ENCODE results near the gene CABLES1.
A peak's percentile ranks its signal among the peaks of the same experiment; 100 is the strongest.
"Not testable (repeated sequence)": the region's sequence is repeated elsewhere in the genome, so short reads cannot be mapped to it uniquely, and the experiment has no call there.

CABLES1 gene

GRCh38 chr18:23227726-23228070 is 92.4 kb downstream of the CABLES1 start:
- DNase-seq: no peak

- DNase-seq: no peak
Measured at GRCh38 chr18:23228102-23229061, 93.1 kb downstream of the CABLES1 start.

- no peak for DNase-seq
Measured at GRCh38 chr18:23229472-23229871, 94.2 kb downstream of the CABLES1 start.

GRCh38 chr18:23230686-23231085 is 95.4 kb downstream of the CABLES1 start:
- no peak for DNase-seq

GRCh38 chr18:23231340-23232021 is 96.2 kb downstream of the CABLES1 start:
- DNase-seq: peak; percentile 46

GRCh38 chr18:23232331-23232730 is 97.0 kb downstream of the CABLES1 start:
- DNase-seq: no peak

- DNase-seq: no peak
Measured at GRCh38 chr18:23234619-23235018, 99.3 kb downstream of the CABLES1 start.

- DNase-seq: no peak
Measured at GRCh38 chr18:23235336-23235735, 100.1 kb downstream of the CABLES1 start.

GRCh38 chr18:23235860-23236259 is 100.6 kb downstream of the CABLES1 start:
- no peak for DNase-seq

- no peak for DNase-seq
Measured at GRCh38 chr18:23236876-23237468, 101.7 kb downstream of the CABLES1 start.

GRCh38 chr18:23237524-23238151 is 102.4 kb downstream of the CABLES1 start:
- DNase-seq: peak; percentile 34

GRCh38 chr18:23238152-23238531 is 102.9 kb downstream of the CABLES1 start:
- no peak for DNase-seq

GRCh38 chr18:23238651-23239349 is 103.5 kb downstream of the CABLES1 start:
- no peak for DNase-seq

- DNase-seq: no peak
Measured at GRCh38 chr18:23239350-23239692, 104.0 kb downstream of the CABLES1 start.

GRCh38 chr18:23239885-23240608 is 104.8 kb downstream of the CABLES1 start:
- no peak for DNase-seq

- no peak for DNase-seq
Measured at GRCh38 chr18:23240609-23240930, 105.3 kb downstream of the CABLES1 start.

GRCh38 chr18:23241833-23242496 is 106.7 kb downstream of the CABLES1 start:
- not testable (repeated sequence) for DNase-seq

GRCh38 chr18:23243178-23243577 is 107.9 kb downstream of the CABLES1 start:
- no peak for DNase-seq

- DNase-seq: no peak
Measured at GRCh38 chr18:23243816-23244215, 108.5 kb downstream of the CABLES1 start.

GRCh38 chr18:23244401-23244800 is 109.1 kb downstream of the CABLES1 start:
- no peak for DNase-seq

GRCh38 chr18:23245461-23245860 is 110.2 kb downstream of the CABLES1 start:
- no peak for DNase-seq

- no peak for DNase-seq
Measured at GRCh38 chr18:23247331-23247730, 112.0 kb downstream of the CABLES1 start.
